T-cell (primary cell): ENCODE results near the gene BIK. TPM values are rescaled to one million over a fixed set of nuclear protein-coding genes. Genes with fewer than 3 reads are reported as not detected.

ENCODE experiments used
- ATAC-seq, 4 experiments: fragments of 200-7000 bp in 3 of 4; fragments of 150-1000 bp in 1 of 4; cut with Tn5 transposase; replicated peaks in 1 of 4; 1 replicate in 3 of 4; 2 replicates in 1 of 4; pipeline ENCODE4 v1.10.0; 2021; ENCODE audit warnings: moderate library complexity in 3 of 4, mild to moderate bottlenecking in 2 of 4, moderate number of reproducible peaks in 1 of 4
- CTCF ChIA-PET, 2 donors: fragments of 300-600 bp; sonication (Branson Sonifier 250); formaldehyde crosslinking; loops; one replicate each; lab custom pipeline; 2022; ENCODE audit warnings: antibody characterized with exemption in 2 of 2; lab: Charles Lee
- POLR2A ChIA-PET, 2 donors: fragments of 300-600 bp; sonication (Branson Sonifier 250); formaldehyde crosslinking; loops; one replicate each; lab custom pipeline; 2022; ENCODE audit warnings: antibody characterized with exemption in 2 of 2; lab: Charles Lee
- DNase-seq, 35 experiments: peaks; one replicate each; pipeline versions ENCODE4 v3.0.0 to v3.0.0-alpha.2; 2013 to 2023
- H3K27ac ChIP-seq: one replicate; pipeline ENCODE4 v1.5.1; 2013; ENCODE audit warnings: low read length
- H3K27me3 ChIP-seq, 2 experiments: replicated peaks in 1 of 2; 1 replicate in 1 of 2; 2 replicates in 1 of 2; pipeline versions ENCODE4 v1.6.1 to v1.7.0; 2013; ENCODE audit warnings: low read length in 1 of 2, mixed read lengths in 1 of 2; ENCODE audit not compliant: control insufficient read depth in 2 of 2, insufficient read depth in 2 of 2; ENCODE audit errors: extremely low read depth in 1 of 2
- H3K36me3 ChIP-seq, 2 donors: 1 replicate in 1 of 2; 2 replicates in 1 of 2; pipeline versions ENCODE4 v1.6.1 to v1.7.0; 2013; ENCODE audit warnings: low read length in 1 of 2; ENCODE audit not compliant: control insufficient read depth in 2 of 2, insufficient read depth in 1 of 2; ENCODE audit errors: extremely low read depth in 1 of 2
- H3K4me1 ChIP-seq, 2 experiments: 1 replicate in 1 of 2; 2 replicates in 1 of 2; pipeline versions ENCODE4 v1.6.1 to v1.7.0; 2013; ENCODE audit warnings: low read length in 2 of 2, mixed read lengths in 1 of 2; ENCODE audit not compliant: insufficient read depth in 2 of 2, control insufficient read depth in 1 of 2; ENCODE audit errors: extremely low read depth in 1 of 2
- H3K4me3 ChIP-seq, 2 donors: 1 replicate in 1 of 2; 2 replicates in 1 of 2; pipeline versions ENCODE4 v1.5.1 to v1.7.0; 2013; ENCODE audit warnings: mild to moderate bottlenecking in 2 of 2, low read length in 1 of 2, moderate library complexity in 1 of 2; ENCODE audit not compliant: control insufficient read depth in 1 of 2; ENCODE audit errors: extremely low read depth in 1 of 2
- H3K9me3 ChIP-seq: 2 replicates; pipeline ENCODE4 v1.7.0; 2013
- H3K27ac Mint-ChIP-seq, 2 donors: one replicate each; pipeline ENCODE4 v1.8.0; 2020 to 2021; ENCODE audit warnings: mild to moderate bottlenecking in 2 of 2, mixed read lengths in 2 of 2
- H3K27me3 Mint-ChIP-seq, 2 donors: one replicate each; pipeline ENCODE4 v1.8.0; 2021 to 2022; ENCODE audit warnings: mixed read lengths in 2 of 2
- H3K36me3 Mint-ChIP-seq: one replicate; pipeline ENCODE4 v1.8.0; 2021; ENCODE audit warnings: mixed read lengths
- H3K4me1 Mint-ChIP-seq, 3 donors: one replicate each; pipeline ENCODE4 v1.8.0; 2020 to 2022; ENCODE audit warnings: mixed read lengths in 3 of 3, mild to moderate bottlenecking in 1 of 3
- H3K4me3 Mint-ChIP-seq, 3 donors: one replicate each; pipeline ENCODE4 v1.8.0; 2020 to 2022; ENCODE audit warnings: mild to moderate bottlenecking in 3 of 3, mixed read lengths in 3 of 3, moderate library complexity in 3 of 3
- H3K9me3 Mint-ChIP-seq, 3 donors: one replicate each; pipeline ENCODE4 v1.8.0; 2020 to 2022; ENCODE audit warnings: mixed read lengths in 3 of 3
- WGBS: methylation state at CpG from one replicate; pipeline ENCODE4 v1.1.5; 2013; ENCODE audit warnings: missing lambda C conversion rate; ENCODE audit not compliant: insufficient coverage; 5-methylcytosine and 5-hydroxymethylcytosine counted together
- total RNA-seq, 35 experiments: library from RNA in 6 of 35; stranded (reverse) in 6 of 35; fragments of 120-200 nt in 1 of 35; gene quantifications; one replicate each; pipeline versions ENCODE4 v1.2.1 to v1.2.4 and lab custom pipeline; 2013 to 2026

Gene BIK
- total RNA-seq, 5 donors from 2014 or later (not counting 1 experiment from before 2014, with no cell fraction given), result 2.0 to 3.2 (median 2.7) TPM

GRCh38 chr22:43166132-43166930 is 55.8 kb downstream of the BIK start:
- H3K36me3 Mint-ChIP-seq, result peaks cover 13% of the 10 kb centered on the region
- no peaks in the 10 kb centered on the region for H3K9me3 Mint-ChIP-seq
- Histone ChIP-seq H3K27ac (no peak overlapping the region), H3K4me1 (no peaks in the 10 kb centered on the region), H3K4me3 (no peak overlapping the region), H3K27me3 (no peaks in the 10 kb centered on the region), H3K9me3 (no peaks in the 10 kb centered on the region), H3K36me3 (peaks cover 2 to 19% of the 10 kb centered on the region in 2 donors)
- no peaks in the 10 kb centered on the region for H3K27me3 Mint-ChIP-seq
- ATAC-seq, result no peak
- ChIA-PET POLR2A (no interaction called here), CTCF (no interaction called here)
- no peak for DNase-seq
- no peak overlapping the region for H3K4me3 Mint-ChIP-seq
- no peak overlapping the region for H3K27ac Mint-ChIP-seq
- H3K4me1 Mint-ChIP-seq, result peaks cover 0 to 12% (median 4%) of the 10 kb centered on the region in 3 donors
- 86% methylated on average over 12 of the region's 23 CpGs for WGBS

DNA sequence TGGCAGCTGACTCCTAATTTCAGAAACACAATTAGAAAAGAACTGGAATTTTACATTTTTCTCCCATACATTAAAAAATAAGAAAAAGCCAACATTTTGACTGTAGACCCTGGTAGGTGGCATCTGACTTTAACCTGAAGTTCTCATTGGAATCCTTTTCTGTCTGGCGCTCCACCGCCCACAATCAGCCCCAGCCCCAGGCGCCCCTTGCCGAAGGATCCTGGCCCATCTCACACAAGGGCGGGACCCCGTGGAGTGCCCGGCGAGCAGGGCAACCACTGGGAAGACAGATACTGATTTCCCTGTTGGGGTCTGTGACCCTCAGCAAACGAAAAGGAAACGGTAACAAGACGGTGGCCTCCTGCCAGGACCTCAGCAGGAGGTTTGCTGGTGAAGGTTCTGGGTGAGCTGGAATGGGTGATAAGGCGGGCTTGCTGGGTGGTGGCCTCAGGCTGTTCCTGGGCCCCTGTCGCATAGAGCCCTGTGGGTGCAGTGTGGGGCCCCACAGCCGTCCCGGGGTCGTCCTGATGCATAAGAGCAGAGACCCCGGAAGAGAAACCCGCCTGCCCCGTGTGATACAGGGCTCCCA is 56.5 kb downstream of the BIK start:
- H3K4me1 ChIP-seq, result no peaks in the 10 kb centered on the region
- ATAC-seq (no peak), DNase-seq (no peak)
- WGBS, result 96% methylated on average over 13 of the region's 19 CpGs
- no peak overlapping the region for H3K27ac Mint-ChIP-seq
- no peaks in the 10 kb centered on the region for H3K27me3 ChIP-seq
- no peaks in the 10 kb centered on the region for H3K27me3 Mint-ChIP-seq
- H3K27ac ChIP-seq, result no peak overlapping the region
- H3K4me3 Mint-ChIP-seq, result no peak overlapping the region
- H3K9me3 Mint-ChIP-seq, result no peaks in the 10 kb centered on the region
- H3K9me3 ChIP-seq, result no peaks in the 10 kb centered on the region
- ChIA-PET CTCF (no interaction called here), POLR2A (no interaction called here)
- peaks cover 10 to 27% of the 10 kb centered on the region in 2 donors for H3K36me3 ChIP-seq
- H3K4me1 Mint-ChIP-seq, result peaks cover 0 to 12% (median 4%) of the 10 kb centered on the region in 3 donors
- H3K4me3 ChIP-seq, result no peak overlapping the region
- H3K36me3 Mint-ChIP-seq, result peaks cover 13% of the 10 kb centered on the region

DNA sequence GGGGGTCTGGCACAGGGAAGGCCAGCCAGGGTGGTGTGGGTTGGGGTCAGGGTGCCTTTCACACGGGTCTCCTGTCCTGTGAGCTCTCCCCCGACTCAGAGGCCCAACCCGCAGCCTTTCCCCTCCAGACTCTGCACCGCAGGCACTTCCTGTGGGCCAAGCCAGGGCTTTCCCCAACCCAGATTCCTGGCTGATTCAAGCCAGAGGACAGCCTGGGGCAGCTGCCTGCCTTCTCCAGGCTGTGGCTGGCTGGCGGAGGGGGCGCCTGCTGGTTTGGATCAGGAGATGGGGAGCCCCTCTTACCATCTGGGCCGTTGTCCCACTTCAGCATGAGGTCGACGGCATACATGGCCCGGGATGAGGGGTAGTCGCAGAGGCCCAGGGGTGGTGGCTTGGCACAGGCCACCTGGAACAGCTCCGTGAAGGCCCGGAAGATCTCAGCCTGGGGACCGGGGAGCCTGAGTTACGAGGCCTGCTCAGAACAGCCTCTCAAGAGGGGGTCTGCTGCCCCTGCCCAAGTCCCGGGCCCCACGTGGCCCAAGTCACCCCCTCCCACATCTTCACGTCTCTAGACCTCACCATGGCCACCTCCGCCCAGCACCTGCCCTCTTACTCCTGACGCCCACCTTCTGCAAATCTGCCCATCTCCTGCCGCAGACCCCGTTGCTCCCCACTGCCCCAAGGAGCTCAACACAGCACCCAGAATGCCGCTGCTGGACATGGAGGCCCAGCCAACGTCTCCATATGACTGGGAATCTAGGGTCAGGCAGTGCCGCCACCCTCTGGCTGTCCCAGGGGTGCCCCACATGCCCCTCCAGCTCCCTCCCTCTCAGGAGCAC is 58.1 kb downstream of the BIK start:
- Mint-ChIP-seq H3K9me3 (no peaks in the 10 kb centered on the region), H3K36me3 (peaks cover 15% of the 10 kb centered on the region), H3K27ac (no peak overlapping the region), H3K27me3 (no peaks in the 10 kb centered on the region), H3K4me3 (no peak overlapping the region), H3K4me1 (peaks cover 0 to 11% (median 4%) of the 10 kb centered on the region in 3 donors)
- Histone ChIP-seq H3K4me1 (no peaks in the 10 kb centered on the region), H3K9me3 (no peaks in the 10 kb centered on the region), H3K36me3 (peaks cover 22 to 34% of the 10 kb centered on the region in 2 donors), H3K27me3 (no peaks in the 10 kb centered on the region), H3K4me3 (no peak overlapping the region), H3K27ac (no peak overlapping the region)
- ChIA-PET CTCF (no interaction called here), POLR2A (no interaction called here)
- DNase-seq (no peak), ATAC-seq (no peak)
- WGBS, result 94% methylated on average over 19 of the region's 25 CpGs

GRCh38 chr22:43169310-43170130 is 59.0 kb downstream of the BIK start:
- Mint-ChIP-seq H3K27me3 (no peaks in the 10 kb centered on the region), H3K36me3 (peaks cover 15% of the 10 kb centered on the region)

DNA sequence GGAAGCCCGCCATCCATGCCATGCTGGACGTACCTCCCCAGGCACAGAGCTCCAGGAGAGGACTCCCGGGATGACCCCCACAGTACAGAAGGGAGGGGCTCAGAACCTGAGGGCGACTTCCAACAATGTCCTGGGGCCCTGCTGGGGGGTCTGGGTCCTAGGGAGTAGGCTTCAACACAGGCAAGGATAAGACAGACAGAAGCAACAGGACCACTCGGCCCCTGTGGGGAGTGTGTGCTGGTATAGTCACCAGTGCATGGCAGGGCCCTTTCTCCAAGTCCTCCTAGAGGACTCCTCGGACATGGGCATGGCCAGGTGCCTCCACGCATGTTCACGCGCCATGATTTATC is 59.6 kb downstream of the BIK start:
- POLR2A ChIA-PET, result no interaction called here
- no peak overlapping the region for H3K4me3 ChIP-seq
- no peak overlapping the region for H3K27ac ChIP-seq
- 98% methylated on average over 8 of the region's 9 CpGs for WGBS
- DNase-seq (no peak), ATAC-seq (no peak)
- H3K36me3 Mint-ChIP-seq, result peaks cover 15% of the 10 kb centered on the region
- no peaks in the 10 kb centered on the region for H3K27me3 Mint-ChIP-seq
- no peaks in the 10 kb centered on the region for H3K4me1 ChIP-seq
- H3K4me1 Mint-ChIP-seq, result peaks cover 0 to 4% (median 0%) of the 10 kb centered on the region in 3 donors
- H3K9me3 ChIP-seq, result no peaks in the 10 kb centered on the region
- CTCF ChIA-PET, result no interaction called here
- H3K36me3 ChIP-seq, result peaks cover 35 to 41% of the 10 kb centered on the region in 2 donors
- H3K4me3 Mint-ChIP-seq, result no peak overlapping the region
- no peak overlapping the region for H3K27ac Mint-ChIP-seq
- H3K9me3 Mint-ChIP-seq, result no peaks in the 10 kb centered on the region
- no peaks in the 10 kb centered on the region for H3K27me3 ChIP-seq

More at GRCh38 chr22:43169310-43170130, 59.0 kb downstream of the BIK start:
- Histone ChIP-seq H3K9me3 (no peaks in the 10 kb centered on the region), H3K27ac (no peak overlapping the region), H3K36me3 (peaks cover 30 to 41% of the 10 kb centered on the region in 2 donors), H3K27me3 (no peaks in the 10 kb centered on the region), H3K4me1 (no peaks in the 10 kb centered on the region), H3K4me3 (no peak overlapping the region)
- Mint-ChIP-seq H3K27ac (no peak overlapping the region), H3K4me3 (no peak overlapping the region), H3K4me1 (peaks cover 0 to 4% (median 3%) of the 10 kb centered on the region in 3 donors), H3K9me3 (no peaks in the 10 kb centered on the region)
- 95% methylated on average over 22 of the region's 23 CpGs for whole genome bisulfite sequencing
- ChIA-PET POLR2A (no interaction called here), CTCF (no interaction called here)
- no peak for DNase-seq
- no peak for ATAC-seq

- H3K27ac ChIP-seq, result no peak overlapping the region
- H3K4me3 Mint-ChIP-seq, result no peak overlapping the region
- ATAC-seq (no peak), DNase-seq (no peak)
- ChIA-PET CTCF (no interaction called here), POLR2A (no interaction called here)
- 83% methylated on average over 7 of the region's 14 CpGs for WGBS
- H3K4me1 ChIP-seq, result no peaks in the 10 kb centered on the region
- no peaks in the 10 kb centered on the region for H3K9me3 Mint-ChIP-seq
- peaks cover 39 to 41% of the 10 kb centered on the region in 2 donors for H3K36me3 ChIP-seq
- no peak overlapping the region for H3K4me3 ChIP-seq
- H3K27me3 ChIP-seq, result no peaks in the 10 kb centered on the region
- H3K36me3 Mint-ChIP-seq, result peaks cover 15% of the 10 kb centered on the region
- no peak overlapping the region for H3K27ac Mint-ChIP-seq
- H3K9me3 ChIP-seq, result no peaks in the 10 kb centered on the region
- H3K4me1 Mint-ChIP-seq, result peaks cover 0 to 4% (median 0%) of the 10 kb centered on the region in 3 donors
- H3K27me3 Mint-ChIP-seq, result no peaks in the 10 kb centered on the region
These were observed 60.5 kb downstream of the BIK start for GRCh38 chr22:43171019-43171491.
